Iris pigment epithelial cell (primary cell): ENCODE data around the gene RIN3.

Experiments
- DNase-seq: peaks from one replicate; pipeline ENCODE4 v3.0.0-alpha.2; 2011; ENCODE audit warnings: low read depth

The RIN3 gene

GRCh38 chr14:92531106-92531873, 17.7 kb downstream of the RIN3 start:
- no peak for DNase-seq

GRCh38 chr14:92532490-92533163, 19.0 kb downstream of the RIN3 start:
- DNase-seq, result no peak

- DNase-seq, result no peak
Observed at GRCh38 chr14:92534932-92535643, 21.5 kb downstream of the RIN3 start.

GRCh38 chr14:92536231-92536630, 22.6 kb downstream of the RIN3 start:
- peak; percentile 89 for DNase-seq

GRCh38 chr14:92538412-92538985, 24.9 kb downstream of the RIN3 start:
- DNase-seq, result no peak

- DNase-seq, result no peak
Observed at GRCh38 chr14:92539419-92539818, 25.8 kb downstream of the RIN3 start.

GRCh38 chr14:92539875-92540274, 26.3 kb downstream of the RIN3 start:
- no peak for DNase-seq

- peak; percentile 99 for DNase-seq
Observed at GRCh38 chr14:92540472-92541048, 27.0 kb downstream of the RIN3 start.

GRCh38 chr14:92542766-92543554, 29.4 kb downstream of the RIN3 start:
- no peak for DNase-seq

GRCh38 chr14:92544051-92544720, 30.6 kb downstream of the RIN3 start:
- DNase-seq, result no peak

- peak; percentile 53 for DNase-seq
Observed at GRCh38 chr14:92546347-92547053, 32.9 kb downstream of the RIN3 start.

GRCh38 chr14:92549105-92549858, 35.7 kb downstream of the RIN3 start:
- no peak for DNase-seq

- DNase-seq, result no peak
Observed at GRCh38 chr14:92549859-92550230, 36.3 kb downstream of the RIN3 start.

GRCh38 chr14:92551044-92551841, 37.7 kb downstream of the RIN3 start:
- no peak for DNase-seq

GRCh38 chr14:92552066-92552465, 38.5 kb downstream of the RIN3 start:
- DNase-seq, result no peak

- DNase-seq, result peak; percentile 78
Observed at GRCh38 chr14:92553438-92553837, 39.9 kb downstream of the RIN3 start.

GRCh38 chr14:92555465-92556111, 42.0 kb downstream of the RIN3 start:
- no peak for DNase-seq

GRCh38 chr14:92556255-92556741, 42.7 kb downstream of the RIN3 start:
- peak; percentile 61 for DNase-seq
